K562 (cell line): Measurements from ENCODE around the gene TSPYL2.

ENCODE experiments used
- CREB1 ChIP-seq, 2 experiments: sonication (generic) in 1 of 2; formaldehyde crosslinking in 1 of 2; IDR thresholded peaks; 2 replicates each; pipeline versions ENCODE4 v1.6.1 to v1.8.0; 2012 to 2022; ENCODE audit warnings: inconsistent platforms in 1 of 2, mild to moderate bottlenecking in 1 of 2, missing genetic modification reagents in 1 of 2, moderate library complexity in 1 of 2
- ZHX1 ChIP-seq: fragments of 150-350 bp; conservative IDR thresholded peaks from 2 replicates; pipeline ENCODE4 v1.6.1; 2014; ENCODE audit warnings: low read length
- ZNF408 ChIP-seq: fragments of 250-450 bp; sonication (Bioruptor Pico); IDR thresholded peaks from 2 replicates; pipeline ENCODE4 v1.4.0; 2020; ENCODE audit warnings: low read depth, mild to moderate bottlenecking, moderate library complexity

- TF ChIP-seq ZNF408 (CRISPR knock-in tag) (no peak), CREB1 (IDR thresholded peaks at IDR 0.05) (no peak), CREB1 (CRISPR knock-in tag; IDR thresholded peaks at IDR 0.05) (no peak), ZHX1 (no peak)
These were observed 1.9 kb downstream of the TSPYL2 start for GRCh38 chrX:53084043-53084570.
